AG09309 (cell line): ENCODE measurements around the gene NAALADL2.

Experiments used
- DNase-seq: peaks from one replicate; pipeline ENCODE4 v3.0.0-alpha.2; 2010; ENCODE audit warnings: low read depth
- H3K4me3 ChIP-seq: 2 replicates; pipeline ENCODE4 v1.5.1; 2011; ENCODE audit warnings: mild to moderate bottlenecking, low read depth, low read length, moderate library complexity; ENCODE audit not compliant: control insufficient read depth
- TF ChIP-seq, protein P1 (sequence below): IDR thresholded peaks from 2 replicates; pipeline ENCODE4 v1.5.1; 2011; ENCODE audit warnings: mild to moderate bottlenecking, low read depth, low read length, inconsistent platforms; ENCODE audit not compliant: insufficient read depth, control insufficient read depth; ENCODE audit errors: missing control alignments

NAALADL2 gene

DNA sequence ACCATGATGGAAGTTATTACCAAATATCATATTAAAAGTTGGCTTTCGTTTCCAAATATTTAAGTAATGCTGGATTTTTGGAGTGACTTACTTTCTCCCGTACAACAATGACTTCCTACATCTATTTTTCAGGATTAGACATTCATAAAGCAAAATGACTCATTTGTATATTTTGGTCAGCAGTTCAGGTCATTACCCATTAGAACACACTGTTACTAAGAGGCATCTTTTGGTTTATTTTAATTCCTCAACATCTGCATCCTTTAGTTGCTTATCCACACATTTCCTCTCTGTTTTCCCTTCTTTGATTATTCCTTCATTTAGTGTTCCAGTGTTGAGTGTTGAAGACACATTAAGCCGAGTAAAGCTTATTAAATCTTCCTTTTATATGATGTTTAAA is 348.2 kb downstream of the NAALADL2 start:
- DNase-seq, result no peak
- no peak overlapping the region for H3K4me3 ChIP-seq
- TF ChIP-seq, protein P1, sequence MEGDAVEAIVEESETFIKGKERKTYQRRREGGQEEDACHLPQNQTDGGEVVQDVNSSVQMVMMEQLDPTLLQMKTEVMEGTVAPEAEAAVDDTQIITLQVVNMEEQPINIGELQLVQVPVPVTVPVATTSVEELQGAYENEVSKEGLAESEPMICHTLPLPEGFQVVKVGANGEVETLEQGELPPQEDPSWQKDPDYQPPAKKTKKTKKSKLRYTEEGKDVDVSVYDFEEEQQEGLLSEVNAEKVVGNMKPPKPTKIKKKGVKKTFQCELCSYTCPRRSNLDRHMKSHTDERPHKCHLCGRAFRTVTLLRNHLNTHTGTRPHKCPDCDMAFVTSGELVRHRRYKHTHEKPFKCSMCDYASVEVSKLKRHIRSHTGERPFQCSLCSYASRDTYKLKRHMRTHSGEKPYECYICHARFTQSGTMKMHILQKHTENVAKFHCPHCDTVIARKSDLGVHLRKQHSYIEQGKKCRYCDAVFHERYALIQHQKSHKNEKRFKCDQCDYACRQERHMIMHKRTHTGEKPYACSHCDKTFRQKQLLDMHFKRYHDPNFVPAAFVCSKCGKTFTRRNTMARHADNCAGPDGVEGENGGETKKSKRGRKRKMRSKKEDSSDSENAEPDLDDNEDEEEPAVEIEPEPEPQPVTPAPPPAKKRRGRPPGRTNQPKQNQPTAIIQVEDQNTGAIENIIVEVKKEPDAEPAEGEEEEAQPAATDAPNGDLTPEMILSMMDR, result no peak

- DNase-seq, result no peak
- H3K4me3 ChIP-seq, result no peak overlapping the region
- TF ChIP-seq, protein P1, result no peak
Observed at GRCh38 chr3:175208326-175208725, 349.2 kb downstream of the NAALADL2 start.

DNA sequence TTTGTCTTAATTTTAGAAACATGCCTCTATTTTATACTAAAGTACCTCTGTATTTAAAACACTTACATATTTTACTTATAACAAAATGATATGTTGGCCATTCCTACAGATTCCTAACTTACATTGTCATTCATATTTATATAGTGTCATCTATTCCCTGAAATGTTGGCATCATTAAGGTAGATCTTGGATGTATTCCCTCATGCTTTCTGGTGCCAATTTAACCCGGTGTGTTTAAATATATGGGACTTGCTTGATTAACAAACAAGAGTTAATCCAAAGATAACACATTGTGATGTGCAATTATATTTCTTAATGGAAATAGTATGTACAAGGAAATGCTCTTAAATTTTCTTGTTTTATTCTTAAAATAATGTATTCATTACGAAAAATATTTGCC is 352.3 kb downstream of the NAALADL2 start:
- no peak for DNase-seq
- TF ChIP-seq, protein P1, result no peak
- no peak overlapping the region for H3K4me3 ChIP-seq

GRCh38 chr3:175212896-175213295 is 353.8 kb downstream of the NAALADL2 start:
- no peak overlapping the region for H3K4me3 ChIP-seq
- TF ChIP-seq, protein P1, result no peak
- DNase-seq, result peak; percentile 46

- TF ChIP-seq, protein P1, result no peak
- DNase-seq, result no peak
- H3K4me3 ChIP-seq, result no peak overlapping the region
Observed at GRCh38 chr3:175214216-175214615, 355.1 kb downstream of the NAALADL2 start.

GRCh38 chr3:175215833-175216232 is 356.7 kb downstream of the NAALADL2 start:
- H3K4me3 ChIP-seq, result no peak overlapping the region
- DNase-seq, result no peak
- TF ChIP-seq, protein P1, result no peak

DNA sequence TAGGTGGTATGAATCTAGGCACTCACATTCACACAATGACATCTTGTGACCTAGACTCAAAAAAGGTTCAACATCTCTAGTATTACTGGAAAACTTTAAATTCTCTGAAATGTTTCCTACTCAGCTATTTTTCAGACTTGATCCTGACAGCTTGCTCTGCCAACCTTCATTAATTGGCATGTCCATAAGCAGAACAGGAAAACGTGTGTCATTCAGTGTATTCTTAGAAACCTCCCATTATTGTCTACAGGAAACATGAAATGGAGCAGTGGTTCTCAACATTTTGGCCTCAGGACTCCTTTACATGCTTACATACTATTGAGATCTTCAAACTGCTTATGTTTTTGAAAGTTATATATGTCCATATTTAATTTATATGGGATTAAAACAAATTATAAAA is 363.2 kb downstream of the NAALADL2 start:
- H3K4me3 ChIP-seq, result no peak overlapping the region
- TF ChIP-seq, protein P1, result no peak
- no peak for DNase-seq
